Measurements from ENCODE around the gene LDLR. TPM values are rescaled to one million over a fixed set of nuclear protein-coding genes. Genes with fewer than 3 reads are reported as not detected.

Gene LDLR
- total RNA-seq, 4 donors from 2014 or later: 11.0 to 31.1 (median 23.3) TPM

- TF ChIP-seq CTCF (IDR thresholded peaks at IDR 0.05; ENCODE audit: low read depth): no peak
Measured at GRCh38 chr19:11098861-11099260, 9.6 kb downstream of the LDLR start.

- no peak for TF ChIP-seq CTCF (IDR thresholded peaks at IDR 0.05; ENCODE audit: low read depth)
Measured at GRCh38 chr19:11100049-11100448, 10.8 kb downstream of the LDLR start.

GRCh38 chr19:11101057-11101456 is 11.8 kb downstream of the LDLR start:
- TF ChIP-seq CTCF (IDR thresholded peaks at IDR 0.05; ENCODE audit: low read depth): no peak

- no peak for TF ChIP-seq CTCF (IDR thresholded peaks at IDR 0.05; ENCODE audit: low read depth)
Measured at GRCh38 chr19:11102944-11103343, 13.7 kb downstream of the LDLR start.

GRCh38 chr19:11105014-11105636 is 15.9 kb downstream of the LDLR start:
- no peak for TF ChIP-seq CTCF (IDR thresholded peaks at IDR 0.05; ENCODE audit: low read depth)

GRCh38 chr19:11106477-11106876 is 17.2 kb downstream of the LDLR start:
- TF ChIP-seq CTCF (IDR thresholded peaks at IDR 0.05; ENCODE audit: low read depth): no peak

- TF ChIP-seq CTCF (IDR thresholded peaks at IDR 0.05; ENCODE audit: low read depth): no peak
Measured at GRCh38 chr19:11108746-11109145, 19.5 kb downstream of the LDLR start.

Measured in subcutaneous adipose tissue (tissue), 4 donors.